Kidney (tissue), 14 donors: Measurements from ENCODE around the gene STK38. TPM values are rescaled to one million over a fixed set of nuclear protein-coding genes. Genes with fewer than 3 reads are reported as not detected.

Experiments used
- DNase-seq, 5 donors: peaks; one replicate each; pipeline ENCODE4 v3.0.0-alpha.2; 2013 to 2020
- FAIRE-seq: peaks from 2 replicates; lab custom pipeline; 2012; peaks lifted over from hg19 to GRCh38; lab: Jason Lieb, UNC
- H3K27ac ChIP-seq, 2 donors: one replicate each; pipeline ENCODE4 v1.7.0; 2013; ENCODE audit warnings: low read depth in 2 of 2, low read length in 2 of 2, inconsistent platforms in 1 of 2
- H3K27me3 ChIP-seq: one replicate; pipeline ENCODE4 v1.7.1; 2013; ENCODE audit warnings: low read length, inconsistent platforms; ENCODE audit not compliant: control insufficient read depth, insufficient read depth
- H3K36me3 ChIP-seq, 3 donors: one replicate each; pipeline versions ENCODE4 v1.7.0 to v1.7.1; 2013; ENCODE audit warnings: low read length in 3 of 3, control low read depth in 1 of 3, inconsistent platforms in 1 of 3; ENCODE audit not compliant: insufficient read depth in 3 of 3, control insufficient read depth in 2 of 3
- H3K4me1 ChIP-seq, 3 donors: one replicate each; pipeline versions ENCODE4 v1.7.0 to v1.7.1; 2013; ENCODE audit warnings: low read length in 3 of 3, inconsistent platforms in 1 of 3, low read depth in 1 of 3; ENCODE audit not compliant: control insufficient read depth in 2 of 3, insufficient read depth in 2 of 3
- H3K4me3 ChIP-seq, 3 donors: one replicate each; pipeline versions ENCODE4 v1.7.0 to v1.8.1; 2013; ENCODE audit warnings: low read length in 3 of 3, control low read depth in 1 of 3, inconsistent platforms in 1 of 3
- H3K9ac ChIP-seq, 3 donors: one replicate each; pipeline versions ENCODE4 v1.7.0 to v1.7.1; 2013; ENCODE audit warnings: low read length in 3 of 3, control low read depth in 1 of 3, inconsistent platforms in 1 of 3
- H3K9me3 ChIP-seq, 3 donors: one replicate each; pipeline versions ENCODE4 v1.7.0 to v1.7.1; 2013; ENCODE audit warnings: low read length in 3 of 3, control low read depth in 1 of 3, inconsistent platforms in 1 of 3; ENCODE audit not compliant: control insufficient read depth in 2 of 3, insufficient read depth in 1 of 3
- CTCF ChIP-seq: IDR thresholded peaks from 3 replicates; pipeline ENCODE4 v1.5.1; 2012; ENCODE audit warnings: mild to moderate bottlenecking, moderate library complexity, borderline replicate concordance; ENCODE audit not compliant: insufficient read depth; ENCODE audit errors: extremely low read depth
- intact Hi-C: fragments of 100-400 bp; cut with DNase I; formaldehyde crosslinking; loops from one replicate; pipeline ENCODE4 v1.11.1; 2022
- polyA plus RNA-seq: library from polyadenylated mRNA; stranded (reverse); fragments of 350-450 nt; fragmentation: Illumina TruSeq; extraction: RNeasy Lipid Tissue Mini Kit (QIAGEN cat#74804); gene quantifications from one replicate; pipeline ENCODE4 v1.2.3, GENCODE V29; 2014; ENCODE audit warnings: low read depth, low replicate concordance; ENCODE audit not compliant: insufficient read depth
- total RNA-seq: library from RNA; stranded (reverse); fragmentation: NEBNext Ultra II Directional; extraction: Animal tissue kit (Norgen Biotek cat#: 25700); gene quantifications from one replicate; pipeline ENCODE4 v1.2.1, GENCODE V29; 2021
- donor health status: control.
- donor health status: control.
- donor health status: control.
- donor health status: control.
- donor health status: control.
- donor health status: DM: yes; HTN: yes; CAD: no.
- donor health status: Normal renal cell carcinoma (clear cell type).

STK38 gene
- total and polyA plus RNA-seq, 2 donors from 2014 or later, result 21.3 to 30.4 TPM

GRCh38 chr6:36533321-36533720 is 14.0 kb downstream of the STK38 start:
- Histone ChIP-seq H3K4me3 (no peak overlapping the region), H3K27me3 (no peaks in the 10 kb centered on the region), H3K9me3 (no peaks in the 10 kb centered on the region), H3K4me1 (no peaks in the 10 kb centered on the region), H3K27ac (no peak overlapping the region), H3K36me3 (peaks cover 0 to 4% (median 0%) of the 10 kb centered on the region in 3 donors), H3K9ac (no peak overlapping the region)
- no peak for TF ChIP-seq CTCF
- intact Hi-C loops, result no loop called here
- no peak for DNase-seq
- no peak for FAIRE-seq

GRCh38 chr6:36526066-36526465 is 21.2 kb downstream of the STK38 start:
- Histone ChIP-seq H3K9ac (no peak overlapping the region), H3K9me3 (no peaks in the 10 kb centered on the region), H3K27me3 (no peaks in the 10 kb centered on the region), H3K4me1 (peaks cover 0 to 5% (median 2%) of the 10 kb centered on the region in 3 donors), H3K27ac (no peak overlapping the region), H3K36me3 (peaks cover 0 to 18% (median 12%) of the 10 kb centered on the region in 3 donors), H3K4me3 (no peak overlapping the region)
- FAIRE-seq, result no peak
- no peak for DNase-seq
- intact Hi-C loops, result no loop called here
- no peak for TF ChIP-seq CTCF

- intact Hi-C loops, result no loop called here
- FAIRE-seq (no peak), DNase-seq (no peak)
- H3K4me3 ChIP-seq, result no peak overlapping the region
- no peak overlapping the region for H3K9ac ChIP-seq
- no peak overlapping the region for H3K27ac ChIP-seq
- TF ChIP-seq CTCF, result no peak
- H3K27me3 ChIP-seq, result no peaks in the 10 kb centered on the region
- peaks cover 0 to 5% (median 2%) of the 10 kb centered on the region in 3 donors for H3K4me1 ChIP-seq
- peaks cover 0 to 24% (median 12%) of the 10 kb centered on the region in 3 donors for H3K36me3 ChIP-seq
- no peaks in the 10 kb centered on the region for H3K9me3 ChIP-seq
These were observed 21.9 kb downstream of the STK38 start for GRCh38 chr6:36525346-36525745.

GRCh38 chr6:36524871-36525270 is 22.4 kb downstream of the STK38 start:
- Histone ChIP-seq H3K9ac (no peak overlapping the region), H3K27ac (no peak overlapping the region), H3K9me3 (no peaks in the 10 kb centered on the region), H3K36me3 (peaks cover 0 to 25% (median 12%) of the 10 kb centered on the region in 3 donors), H3K27me3 (no peaks in the 10 kb centered on the region), H3K4me3 (no peak overlapping the region), H3K4me1 (peaks cover 0 to 5% (median 2%) of the 10 kb centered on the region in 3 donors)
- no peak for TF ChIP-seq CTCF
- intact Hi-C loops, result no loop called here
- FAIRE-seq, result no peak
- DNase-seq, result no peak
